ENCODE measurements around the gene ERLIN1.
"Not testable (repeated sequence)": the region's sequence is repeated elsewhere in the genome, so short reads cannot be mapped to it uniquely, and the experiment has no call there.

Gene ERLIN1

GRCh38 chr10:100133801-100134200 is 52.0 kb downstream of the ERLIN1 start:
- DNase-seq (ENCODE audit: low spot score), result no peak

GRCh38 chr10:100132427-100132826 is 53.4 kb downstream of the ERLIN1 start:
- DNase-seq (ENCODE audit: low spot score), result no peak

GRCh38 chr10:100131571-100131970 is 54.3 kb downstream of the ERLIN1 start:
- peak; percentile 24 for DNase-seq (ENCODE audit: low spot score)

GRCh38 chr10:100130831-100131230 is 55.0 kb downstream of the ERLIN1 start:
- no peak for DNase-seq (ENCODE audit: low spot score)

GRCh38 chr10:100129424-100129823 is 56.4 kb downstream of the ERLIN1 start:
- no peak for DNase-seq (ENCODE audit: low spot score)

GRCh38 chr10:100128951-100129350 is 56.9 kb downstream of the ERLIN1 start:
- no peak for DNase-seq (ENCODE audit: low spot score)

GRCh38 chr10:100125335-100125734 is 60.5 kb downstream of the ERLIN1 start:
- DNase-seq (ENCODE audit: low spot score), result not testable (repeated sequence)

- no peak for DNase-seq (ENCODE audit: low spot score)
These were observed 61.7 kb downstream of the ERLIN1 start for GRCh38 chr10:100124097-100124496.

- no peak for DNase-seq (ENCODE audit: low spot score)
These were observed 63.0 kb downstream of the ERLIN1 start for GRCh38 chr10:100122780-100123179.

GRCh38 chr10:100120550-100120949 is 65.3 kb downstream of the ERLIN1 start:
- no peak for DNase-seq (ENCODE audit: low spot score)

- no peak for DNase-seq (ENCODE audit: low spot score)
These were observed 66.1 kb downstream of the ERLIN1 start for GRCh38 chr10:100119726-100120125.

GRCh38 chr10:100114976-100115770 is 70.7 kb downstream of the ERLIN1 start:
- DNase-seq (ENCODE audit: low spot score), result no peak

GRCh38 chr10:100114460-100114859 is 71.4 kb downstream of the ERLIN1 start:
- DNase-seq (ENCODE audit: low spot score), result no peak

GRCh38 chr10:100109670-100110069 is 76.2 kb downstream of the ERLIN1 start:
- no peak for DNase-seq (ENCODE audit: low spot score)

GRCh38 chr10:100106865-100107264 is 79.0 kb downstream of the ERLIN1 start:
- DNase-seq (ENCODE audit: low spot score), result no peak

- no peak for DNase-seq (ENCODE audit: low spot score)
These were observed 81.5 kb downstream of the ERLIN1 start for GRCh38 chr10:100104300-100104699.

- DNase-seq (ENCODE audit: low spot score), result no peak
These were observed 82.2 kb downstream of the ERLIN1 start for GRCh38 chr10:100103581-100103980.

- no peak for DNase-seq (ENCODE audit: low spot score)
These were observed 84.4 kb downstream of the ERLIN1 start for GRCh38 chr10:100101192-100102076.

GRCh38 chr10:100100651-100101184 is 85.1 kb downstream of the ERLIN1 start:
- DNase-seq (ENCODE audit: low spot score), result no peak

Data from putamen (tissue), 1 donor.